ENCODE data around the gene EDIL3. TPM values are rescaled to one million over a fixed set of nuclear protein-coding genes. Genes with fewer than 3 reads are reported as not detected.

Gene EDIL3
- total RNA-seq, 1 donor from 2014 or later: 14.4 TPM

GRCh38 chr5:83891261-83891660, 493.4 kb downstream of the EDIL3 start:
- intact Hi-C loops (cut with micrococcal nuclease): no loop called here
- no peak for ATAC-seq
- no peak for DNase-seq
